OCI-LY1 (cell line): Measurements from ENCODE around the gene NPW.

Experiments
- EZH2 ChIP-seq: fragments of 200-600 bp; sonication (generic), shearing (Covaris generic); IDR thresholded peaks from 2 replicates; pipeline ENCODE4 v1.8.0; 2017; ENCODE audit warnings: borderline replicate concordance, mixed run types, mild to moderate bottlenecking, antibody characterized with exemption, low read length, moderate library complexity, mixed read lengths
- TF ChIP-seq, protein P1 (sequence below): fragments of 200-600 bp; sonication (generic), shearing (Covaris generic); IDR thresholded peaks from 2 replicates; pipeline ENCODE4 v1.5.1; 2017; ENCODE audit warnings: mild to moderate bottlenecking, antibody characterized with exemption, low read length, moderate library complexity, mixed read lengths

DNA sequence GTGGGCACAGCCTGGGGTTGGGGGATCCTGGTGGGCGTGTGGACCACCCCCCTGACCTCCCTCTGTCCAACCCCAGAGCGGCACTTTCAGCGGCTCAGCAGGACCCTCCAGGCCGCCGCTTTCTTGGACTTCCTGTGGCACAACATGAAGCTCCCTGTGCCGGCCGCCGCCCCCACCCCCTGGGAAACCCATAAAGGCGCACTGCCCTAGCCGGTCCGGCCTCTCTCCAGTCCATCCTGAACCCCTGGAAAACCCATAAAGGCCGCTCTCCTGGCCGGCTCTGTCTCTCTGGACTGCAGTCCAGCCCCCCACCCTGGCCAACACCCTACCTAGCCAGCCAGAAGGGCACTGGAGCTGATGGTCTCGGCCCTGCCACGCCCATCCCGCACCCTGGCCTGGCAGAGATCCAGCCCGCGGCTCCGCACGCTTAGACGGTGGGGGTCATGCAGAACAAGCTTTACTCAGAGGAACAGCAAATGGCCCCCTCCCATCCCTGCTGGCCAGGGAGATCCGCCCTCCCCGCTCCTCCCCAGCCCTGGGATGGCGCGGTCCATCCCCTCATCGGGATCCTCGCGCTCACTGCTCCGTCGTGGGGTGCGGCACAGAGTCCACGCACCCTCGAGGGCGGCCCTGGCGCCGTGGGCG is 41.0 kb upstream of the NPW start:
- TF ChIP-seq, protein P1, sequence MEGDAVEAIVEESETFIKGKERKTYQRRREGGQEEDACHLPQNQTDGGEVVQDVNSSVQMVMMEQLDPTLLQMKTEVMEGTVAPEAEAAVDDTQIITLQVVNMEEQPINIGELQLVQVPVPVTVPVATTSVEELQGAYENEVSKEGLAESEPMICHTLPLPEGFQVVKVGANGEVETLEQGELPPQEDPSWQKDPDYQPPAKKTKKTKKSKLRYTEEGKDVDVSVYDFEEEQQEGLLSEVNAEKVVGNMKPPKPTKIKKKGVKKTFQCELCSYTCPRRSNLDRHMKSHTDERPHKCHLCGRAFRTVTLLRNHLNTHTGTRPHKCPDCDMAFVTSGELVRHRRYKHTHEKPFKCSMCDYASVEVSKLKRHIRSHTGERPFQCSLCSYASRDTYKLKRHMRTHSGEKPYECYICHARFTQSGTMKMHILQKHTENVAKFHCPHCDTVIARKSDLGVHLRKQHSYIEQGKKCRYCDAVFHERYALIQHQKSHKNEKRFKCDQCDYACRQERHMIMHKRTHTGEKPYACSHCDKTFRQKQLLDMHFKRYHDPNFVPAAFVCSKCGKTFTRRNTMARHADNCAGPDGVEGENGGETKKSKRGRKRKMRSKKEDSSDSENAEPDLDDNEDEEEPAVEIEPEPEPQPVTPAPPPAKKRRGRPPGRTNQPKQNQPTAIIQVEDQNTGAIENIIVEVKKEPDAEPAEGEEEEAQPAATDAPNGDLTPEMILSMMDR = no peak
- TF ChIP-seq EZH2 = no peak
